Activated CD4-positive, alpha-beta T cell treated with anti-CD3 and anti-CD28 coated beads for 1 hour (primary cell): ENCODE measurements around the gene MACROD1.

Source experiments
- DNase-seq: peaks from one replicate; pipeline ENCODE4 v3.0.0-alpha.2; 2020

Gene MACROD1

DNA sequence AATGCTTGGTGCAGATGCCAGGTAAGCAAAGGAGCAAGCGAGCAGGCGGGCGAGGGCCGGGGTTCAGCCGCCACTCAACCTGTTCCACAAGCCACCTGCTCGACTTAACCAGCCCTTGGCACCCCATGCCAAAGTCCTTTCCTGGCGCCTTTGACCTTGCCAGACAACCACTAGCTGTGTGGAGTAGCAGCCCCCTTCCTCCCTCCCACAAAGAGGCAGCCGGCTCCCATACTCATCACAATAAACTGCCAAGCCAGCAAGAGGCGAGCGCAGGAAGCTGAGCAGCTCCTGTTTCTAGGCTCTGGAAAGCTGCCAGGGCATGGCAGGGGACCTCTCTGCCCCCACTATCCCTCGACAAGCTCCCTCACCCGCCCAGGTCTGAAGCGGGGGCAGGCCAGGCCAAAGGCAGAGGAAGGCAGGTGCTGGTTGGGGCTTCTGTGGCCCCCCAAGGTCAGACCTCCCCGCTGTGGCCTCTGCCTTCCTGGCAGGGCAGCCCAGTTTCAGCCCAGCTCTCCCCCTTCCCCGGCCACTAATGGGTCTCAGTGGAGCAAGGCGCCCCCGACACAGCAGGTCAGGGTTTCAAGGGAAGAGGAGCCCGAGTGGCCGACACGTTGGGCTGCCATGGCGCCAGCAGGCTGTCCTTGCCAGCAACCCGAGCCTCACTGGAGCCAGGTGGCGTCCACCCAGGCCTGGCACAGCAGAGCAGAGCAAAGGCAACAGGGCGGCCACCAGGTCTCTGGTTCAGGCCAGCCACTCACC lies 15.3 kb downstream of the MACROD1 start:
- DNase-seq = no peak

DNA sequence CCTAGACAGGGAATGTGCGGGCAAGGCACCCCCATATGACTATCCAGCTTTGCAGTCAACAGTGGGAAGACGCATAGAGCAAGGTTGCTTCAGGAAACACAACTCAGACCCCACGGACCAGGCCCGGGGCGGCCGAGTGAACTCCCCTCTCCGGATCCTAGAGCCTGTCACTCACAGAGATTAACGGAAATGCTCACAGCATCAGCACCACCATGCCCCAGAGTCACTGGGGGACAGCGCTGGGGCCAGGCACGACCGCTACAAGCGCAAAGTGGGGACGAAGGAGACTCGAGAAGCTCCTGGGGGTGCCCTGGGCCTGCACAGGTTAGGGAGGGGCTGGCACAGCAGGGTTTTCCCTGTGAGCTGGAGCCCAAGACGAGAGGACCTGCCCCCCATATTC lies 15.9 kb downstream of the MACROD1 start:
- no peak for DNase-seq

DNA sequence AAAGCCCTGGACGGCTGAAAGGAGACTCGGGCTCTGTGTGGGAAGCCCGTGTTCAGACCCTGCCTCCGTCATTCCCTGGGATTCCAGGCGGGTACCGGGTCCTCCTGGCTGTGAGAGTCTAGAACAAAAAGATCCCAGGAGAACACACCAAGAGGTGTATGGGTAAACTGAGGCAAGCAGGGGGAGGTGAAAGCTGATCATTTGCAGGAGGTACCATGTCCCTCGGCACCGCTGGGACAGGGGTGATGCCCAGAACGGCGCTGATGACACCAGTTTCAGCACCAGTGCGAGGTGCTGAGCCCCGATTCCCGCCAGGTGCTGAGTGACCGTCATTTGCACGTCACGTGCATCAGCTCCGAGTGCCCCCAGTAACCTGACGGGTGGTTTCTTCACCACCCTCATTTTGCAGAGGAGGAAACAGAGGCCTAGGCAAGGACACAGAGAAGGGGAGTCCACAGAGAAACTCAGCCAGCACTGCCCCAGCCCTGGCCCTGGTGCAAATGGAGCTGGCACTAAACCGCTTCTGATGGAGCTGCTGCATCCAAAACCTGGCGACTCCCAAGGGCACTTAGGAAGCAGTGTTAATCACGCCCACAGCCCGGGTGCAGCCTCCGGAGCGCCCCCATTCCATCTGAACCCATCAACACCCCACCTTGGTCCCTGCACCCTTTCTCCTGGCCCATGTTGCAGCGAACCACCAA lies 16.8 kb downstream of the MACROD1 start:
- DNase-seq = no peak

DNA sequence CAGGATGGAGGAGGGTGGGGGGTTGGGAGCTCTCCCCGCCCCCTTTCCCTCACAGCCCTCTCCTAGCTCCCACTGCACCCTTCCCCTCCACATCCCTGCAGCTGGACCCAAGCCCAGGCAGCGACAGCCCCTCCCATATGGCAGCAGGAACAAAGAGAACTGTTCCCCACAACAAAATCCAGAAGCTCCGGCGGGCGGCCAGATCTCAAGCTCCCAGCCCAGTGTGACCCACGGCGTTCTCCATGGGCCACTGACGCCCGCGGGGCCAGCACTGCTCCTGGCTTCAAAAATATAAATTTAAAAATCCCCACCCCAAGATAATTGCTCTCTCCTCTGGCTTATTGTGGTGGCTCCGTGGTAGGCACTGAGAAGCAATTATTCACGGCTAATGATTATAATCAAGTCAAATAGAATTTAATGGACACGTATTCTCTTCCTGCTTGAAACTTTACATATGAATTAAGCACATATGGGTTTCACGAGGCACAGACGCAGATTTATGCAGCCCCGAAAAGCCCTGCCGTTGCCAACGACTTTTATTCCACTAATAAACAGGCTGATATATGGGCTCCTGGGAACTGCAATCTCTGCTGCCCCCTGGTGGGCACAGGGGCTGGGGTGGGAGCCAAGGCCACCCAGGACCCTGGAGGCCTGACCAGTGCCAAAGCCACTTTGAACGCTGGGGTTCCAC lies 17.5 kb downstream of the MACROD1 start:
- DNase-seq = peak; percentile 53

DNA sequence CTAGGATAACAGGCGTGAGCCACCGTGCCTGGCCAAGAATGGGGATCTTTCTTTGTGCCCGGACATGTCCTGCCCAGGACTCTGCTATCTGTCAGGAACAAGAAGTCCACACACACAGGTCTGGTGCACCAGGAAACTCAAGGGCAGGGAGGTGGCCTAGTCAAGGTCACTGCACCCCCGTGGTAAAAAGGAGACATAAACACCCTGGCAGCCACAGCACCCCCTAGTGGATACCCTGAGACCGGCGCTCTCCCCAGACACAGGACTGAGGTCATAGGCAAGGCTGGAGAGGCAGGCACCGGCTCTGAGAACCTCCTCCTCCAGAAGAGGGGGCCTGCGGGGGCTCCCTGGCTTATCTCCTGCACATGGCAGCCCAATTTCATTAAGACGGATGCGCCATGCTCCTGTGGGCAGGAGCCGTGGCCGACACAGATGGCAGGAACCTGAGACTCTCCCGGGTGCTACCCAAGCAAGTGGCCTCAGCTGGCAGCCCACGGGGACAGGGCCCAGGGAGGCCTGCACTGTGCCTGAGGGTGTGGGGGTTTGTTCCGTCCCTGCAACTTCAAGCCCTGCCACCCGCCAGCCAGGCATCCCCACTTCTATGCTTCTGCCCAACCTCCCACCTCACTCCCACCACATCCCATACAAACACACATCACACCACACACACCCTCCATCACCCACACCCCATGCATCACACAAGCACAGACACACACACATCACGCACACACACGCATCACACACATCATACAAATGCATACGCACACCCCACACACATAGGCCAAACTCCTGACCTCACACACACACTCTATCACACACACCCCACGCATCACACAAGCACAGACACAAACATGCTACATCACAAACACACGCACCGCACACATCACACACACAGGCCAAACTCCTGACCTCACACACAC lies 19.6 kb downstream of the MACROD1 start:
- peak; percentile 42 for DNase-seq

DNA sequence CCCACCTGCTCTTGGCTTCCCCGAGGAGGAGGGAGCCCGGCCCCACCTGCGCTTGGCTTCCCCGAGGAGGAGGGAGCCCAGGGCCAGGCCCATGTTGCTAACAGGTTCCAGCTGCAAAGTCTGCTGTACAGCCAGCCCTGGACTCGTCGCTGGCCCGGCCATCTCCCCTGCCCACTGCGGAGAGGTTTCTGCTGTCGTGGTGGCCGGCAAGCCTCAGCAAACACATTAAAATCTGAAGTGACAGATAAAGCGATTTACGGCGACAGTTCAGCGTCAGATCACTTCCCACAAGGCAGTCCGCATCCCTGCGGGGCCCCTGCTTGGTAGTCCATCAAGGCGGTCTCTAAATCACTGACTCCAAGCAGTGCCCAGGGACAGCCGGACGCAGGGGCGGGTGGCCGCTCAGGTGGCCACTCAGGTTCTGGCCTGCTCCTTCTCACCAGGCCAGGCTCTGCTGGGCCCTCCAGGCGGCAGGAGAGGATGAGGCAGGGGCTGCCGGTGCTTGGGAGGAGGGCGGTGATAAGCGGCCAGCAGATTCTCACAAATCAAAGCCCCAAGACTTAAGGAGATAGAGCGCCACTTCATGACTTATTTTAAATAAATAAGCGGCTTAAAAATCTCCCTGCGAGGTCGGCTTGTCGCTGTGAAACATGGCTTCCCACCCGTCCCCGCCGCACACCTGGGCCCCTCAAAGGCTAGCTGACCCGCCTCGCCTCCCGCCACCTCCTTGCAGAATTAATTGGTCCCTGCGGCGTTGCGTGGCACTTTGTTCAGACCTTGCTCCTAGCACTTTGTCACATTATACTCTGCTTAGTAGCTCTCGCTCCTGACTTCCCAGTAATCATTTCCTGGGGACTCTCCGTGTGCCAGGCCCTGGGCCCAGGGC lies 21.1 kb downstream of the MACROD1 start:
- DNase-seq = no peak

DNA sequence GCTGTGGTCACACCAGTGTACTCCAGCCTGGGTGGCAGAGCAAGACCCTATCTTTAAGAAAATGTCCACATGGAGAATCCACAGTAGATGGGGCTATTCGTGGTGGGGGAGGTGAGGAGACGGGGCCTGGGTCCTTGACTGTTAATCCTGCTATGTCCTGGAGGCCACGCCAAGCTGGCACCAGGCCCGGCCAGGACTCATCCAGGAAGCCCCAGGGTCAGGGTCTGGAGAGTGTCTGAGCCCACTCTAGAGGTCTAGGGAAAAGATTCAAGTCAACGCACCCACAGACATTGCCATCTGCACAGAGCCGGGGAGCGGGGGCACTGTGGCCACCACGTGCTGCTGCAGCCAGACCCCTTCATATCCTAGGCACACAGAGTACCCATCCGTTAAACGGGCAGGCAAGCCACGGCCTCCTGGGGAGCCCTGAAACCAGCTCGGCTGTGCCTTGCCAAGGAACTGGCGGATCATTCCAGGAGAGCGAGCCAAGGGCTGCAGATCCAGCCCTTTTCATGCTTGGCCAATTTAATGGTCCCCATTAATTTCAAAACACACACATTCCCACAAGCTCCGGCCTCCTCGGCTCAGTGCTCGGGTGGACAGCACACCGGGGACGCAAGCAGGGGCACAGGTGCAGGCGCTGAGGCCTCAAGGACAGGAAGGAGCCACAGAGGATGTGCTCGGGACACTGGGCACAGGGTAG lies 24.7 kb downstream of the MACROD1 start:
- no peak for DNase-seq

DNA sequence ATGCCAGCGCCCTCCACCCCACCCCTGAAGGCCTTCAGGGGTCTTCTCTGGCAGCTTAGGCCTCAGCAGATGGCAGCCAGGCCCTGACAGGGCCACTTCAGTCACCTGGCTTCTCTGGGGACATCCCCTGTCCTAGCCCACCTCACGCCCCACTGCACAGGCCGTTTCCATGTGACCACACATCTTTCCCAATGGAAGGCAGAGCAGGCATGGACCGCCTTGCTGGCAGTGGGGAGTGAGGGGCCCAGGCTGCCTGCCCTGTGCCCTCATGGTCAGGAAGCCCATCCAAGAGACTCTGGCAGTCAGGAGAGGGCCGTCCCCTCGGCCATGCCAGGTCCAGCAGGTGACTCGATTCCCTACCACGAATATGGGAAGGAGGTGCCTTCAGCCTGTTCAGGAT lies 25.8 kb downstream of the MACROD1 start:
- DNase-seq = no peak

DNA sequence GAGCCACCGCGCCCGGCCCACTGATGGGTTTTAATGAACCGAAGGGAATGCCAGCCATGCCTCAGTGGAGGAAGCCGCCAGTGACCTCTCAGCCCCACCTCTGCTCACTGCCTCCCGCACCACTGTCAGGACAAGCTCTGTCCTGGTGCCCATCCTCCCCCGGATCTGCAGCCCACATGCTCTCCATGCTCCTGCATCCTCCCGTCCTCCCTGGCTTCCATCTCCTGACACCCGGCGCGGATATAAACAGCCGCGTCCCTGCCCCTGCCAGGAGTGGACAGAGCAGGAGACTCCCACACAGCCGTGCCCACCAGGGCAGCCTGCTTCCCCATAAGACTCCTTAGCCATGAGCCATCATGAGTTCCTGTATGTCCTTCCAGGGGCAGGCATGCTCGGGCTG lies 26.9 kb downstream of the MACROD1 start:
- DNase-seq = no peak

DNA sequence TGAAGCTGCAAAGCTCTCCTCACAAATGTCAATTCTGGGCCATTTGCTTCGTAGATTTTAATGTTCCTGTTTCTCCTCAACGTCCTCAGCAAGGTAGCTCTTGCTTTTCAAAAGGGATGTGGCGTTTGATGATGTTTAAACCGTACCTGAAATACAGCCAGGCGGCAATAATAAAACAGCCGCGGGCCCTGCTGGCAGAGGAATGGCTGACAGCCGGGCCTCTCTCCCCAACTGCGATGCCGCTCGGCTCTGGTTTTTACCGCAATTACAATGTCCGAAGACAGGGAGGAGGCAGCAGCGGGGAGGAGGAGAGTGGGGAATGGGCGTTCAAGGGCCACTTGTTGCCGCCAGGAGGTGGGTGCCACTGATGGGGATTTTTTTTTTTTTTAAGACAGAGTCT lies 27.5 kb downstream of the MACROD1 start:
- DNase-seq = no peak

DNA sequence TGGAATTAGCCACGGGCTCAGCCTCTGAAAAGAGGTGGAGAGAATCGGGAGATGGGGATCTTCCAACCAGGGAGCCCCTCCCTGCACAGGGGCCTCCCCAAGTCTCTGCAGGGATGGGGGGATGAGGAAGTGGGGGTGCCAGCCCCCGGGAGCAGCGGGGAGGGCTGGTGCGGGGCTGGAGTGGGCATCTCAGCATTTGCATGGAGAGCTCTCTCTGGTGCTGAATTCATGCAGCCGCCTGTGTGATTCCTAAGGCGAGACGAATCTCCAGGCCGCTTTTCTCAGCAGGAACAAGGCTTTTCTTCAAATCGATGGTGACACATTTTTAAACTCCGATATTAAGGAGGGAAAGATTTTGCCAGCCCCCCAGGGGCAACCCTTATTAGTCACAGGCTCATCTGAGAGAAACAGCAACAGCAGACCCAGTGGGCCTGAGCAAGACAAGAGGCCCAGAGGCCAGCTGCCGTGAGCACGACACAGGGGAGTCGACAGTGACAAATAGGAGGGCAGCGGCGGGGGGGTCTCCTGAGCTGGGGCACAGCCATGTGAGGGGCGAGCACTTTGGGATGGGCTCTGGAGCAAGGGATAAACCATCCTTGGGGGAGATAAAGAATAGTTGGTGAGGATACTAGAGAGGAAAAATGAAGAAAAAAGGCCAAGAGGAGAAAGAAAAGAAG lies 29.0 kb downstream of the MACROD1 start:
- DNase-seq = no peak

DNA sequence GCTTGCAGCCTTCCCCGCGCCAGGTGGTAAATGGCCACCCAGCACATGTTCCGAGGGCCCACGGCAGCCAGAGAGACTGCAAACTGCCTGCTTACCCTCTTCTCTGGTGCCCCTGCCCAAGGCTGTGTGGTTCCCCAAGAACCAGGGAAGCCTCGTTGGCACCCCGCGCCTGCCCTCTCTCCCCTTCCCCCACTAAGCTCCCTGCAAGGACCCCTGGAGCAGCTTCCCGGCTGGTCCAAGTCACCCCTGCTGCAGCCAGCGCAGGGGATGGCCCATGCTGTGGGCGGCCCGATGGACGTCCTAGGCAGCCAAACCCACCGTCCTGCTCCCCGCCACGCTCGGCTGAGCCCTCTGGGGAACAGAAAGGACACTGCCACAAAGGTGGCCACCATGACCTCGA lies 30.2 kb downstream of the MACROD1 start:
- DNase-seq = no peak

DNA sequence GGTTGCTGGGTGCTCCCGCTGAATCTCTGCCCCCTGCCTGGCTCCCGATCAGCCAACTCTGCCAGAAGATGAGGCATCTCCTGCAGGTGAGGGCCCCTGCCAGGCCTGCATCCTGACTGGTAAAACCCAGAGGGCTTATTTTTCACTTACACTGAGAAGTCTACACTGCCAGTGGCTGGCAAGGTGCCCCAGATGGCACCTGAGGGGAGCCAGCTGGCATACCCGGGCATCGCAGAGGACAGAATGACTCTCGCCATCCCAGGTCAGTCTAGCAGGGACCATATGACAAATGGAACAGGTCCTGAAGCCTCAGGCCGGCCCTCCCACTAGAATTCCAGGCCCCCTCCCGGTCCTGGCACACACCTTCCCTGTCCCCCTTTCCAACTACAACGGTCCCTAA lies 30.9 kb downstream of the MACROD1 start:
- no peak for DNase-seq

DNA sequence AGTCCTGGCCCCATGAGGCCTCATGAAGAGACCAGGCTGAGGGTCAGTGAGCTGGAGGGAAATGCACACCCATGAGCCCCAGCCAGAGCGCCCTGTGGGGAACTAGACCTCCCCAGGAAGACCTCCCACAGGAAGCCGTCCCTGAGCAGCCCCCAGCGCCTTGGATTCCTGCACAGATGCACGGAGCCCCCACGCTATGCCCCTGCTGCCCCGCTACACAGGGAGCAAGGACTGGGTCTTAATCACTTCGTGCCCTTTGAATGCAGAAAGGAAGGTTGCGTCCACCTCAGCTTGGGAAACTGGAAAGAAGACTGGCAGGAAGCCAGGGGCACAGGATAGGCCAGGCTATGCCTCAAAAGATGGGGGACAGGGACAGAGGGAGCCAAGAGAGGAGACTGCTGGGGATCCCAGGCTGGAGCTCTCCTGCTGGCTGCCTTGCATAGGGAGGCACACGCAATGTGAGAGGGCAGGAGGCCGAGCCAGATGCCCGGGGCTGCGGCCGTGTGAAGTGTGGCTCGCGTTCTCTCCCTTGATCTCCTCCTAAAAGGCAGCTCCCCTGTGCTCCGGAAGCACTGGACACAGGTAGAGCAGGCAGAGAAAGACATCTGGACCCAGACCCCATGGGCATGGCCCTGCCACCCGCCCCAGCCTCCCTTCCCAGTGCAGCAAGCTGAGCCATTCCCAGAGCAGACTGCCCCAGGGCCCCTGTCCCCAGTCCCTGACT lies 32.8 kb downstream of the MACROD1 start:
- no peak for DNase-seq

DNA sequence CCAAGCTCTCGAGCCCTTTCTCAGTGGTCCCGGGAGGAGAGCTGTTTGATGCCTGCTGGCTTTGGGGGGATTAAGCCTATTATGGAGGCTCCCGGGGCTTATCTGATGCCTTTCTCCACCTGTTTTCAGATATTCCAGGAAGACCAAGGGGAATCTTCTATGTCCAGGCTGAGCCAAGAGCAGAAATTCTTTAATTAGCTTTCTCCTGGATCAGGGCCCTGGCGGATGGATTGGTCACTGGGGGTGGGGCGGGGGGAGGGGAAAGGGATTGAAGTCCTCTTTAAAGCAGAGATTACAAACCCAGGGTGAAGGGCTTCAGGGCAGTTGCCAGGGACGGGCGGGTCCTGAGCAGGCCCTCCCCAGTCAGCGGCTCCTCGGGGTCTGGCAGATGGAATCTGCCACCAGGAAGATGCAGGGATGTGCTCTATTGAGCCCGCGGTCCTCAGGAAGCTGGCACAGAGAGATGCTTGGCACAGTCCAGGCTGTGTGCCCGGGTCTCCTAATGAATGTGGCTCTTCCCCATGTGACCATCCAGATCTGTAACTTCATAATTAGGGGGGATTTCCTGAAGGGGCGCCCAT lies 33.6 kb downstream of the MACROD1 start:
- no peak for DNase-seq

DNA sequence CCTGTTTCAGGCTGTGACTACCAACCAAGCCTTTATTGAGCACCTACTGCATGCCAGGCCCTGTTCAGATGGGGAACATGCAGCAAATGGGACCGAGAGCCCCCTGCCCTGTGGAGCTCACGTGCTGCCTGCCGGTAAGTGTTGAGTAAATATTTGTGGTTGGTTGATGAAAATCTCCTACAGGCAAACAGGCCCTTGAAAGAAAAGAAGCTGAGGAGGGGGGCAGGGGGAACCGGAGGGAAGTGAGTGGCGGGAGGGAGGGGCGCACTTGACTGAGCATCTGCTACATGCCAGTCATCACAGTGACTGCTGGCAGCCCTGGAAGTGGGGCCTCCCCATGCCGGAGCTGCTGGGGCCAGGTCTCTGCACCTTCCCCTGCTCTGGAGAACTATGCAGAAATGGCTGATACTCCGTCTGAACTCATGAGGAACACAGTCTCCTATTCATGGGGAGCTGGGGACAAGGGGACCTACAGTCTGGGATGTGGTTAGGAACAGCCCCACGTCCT lies 34.2 kb downstream of the MACROD1 start:
- DNase-seq = no peak

DNA sequence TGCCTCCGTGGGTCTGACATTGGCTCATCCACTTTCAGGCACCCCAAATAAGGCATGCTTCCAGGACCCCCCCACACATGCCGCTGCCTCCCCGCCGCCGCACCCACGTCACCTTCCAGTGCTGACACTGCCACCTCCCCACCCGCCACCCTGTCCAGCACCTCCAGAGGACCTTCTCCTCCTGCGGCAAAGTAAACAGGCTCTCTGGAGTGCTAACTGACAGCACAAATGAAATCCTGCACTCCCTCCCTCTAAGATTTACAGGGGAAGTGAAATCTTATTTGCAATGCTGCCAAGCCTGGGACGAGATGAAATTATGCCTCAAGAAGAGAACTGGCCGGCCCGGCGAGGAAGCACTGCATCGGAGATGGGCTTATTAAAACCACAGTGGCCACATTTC lies 35.3 kb downstream of the MACROD1 start:
- no peak for DNase-seq

DNA sequence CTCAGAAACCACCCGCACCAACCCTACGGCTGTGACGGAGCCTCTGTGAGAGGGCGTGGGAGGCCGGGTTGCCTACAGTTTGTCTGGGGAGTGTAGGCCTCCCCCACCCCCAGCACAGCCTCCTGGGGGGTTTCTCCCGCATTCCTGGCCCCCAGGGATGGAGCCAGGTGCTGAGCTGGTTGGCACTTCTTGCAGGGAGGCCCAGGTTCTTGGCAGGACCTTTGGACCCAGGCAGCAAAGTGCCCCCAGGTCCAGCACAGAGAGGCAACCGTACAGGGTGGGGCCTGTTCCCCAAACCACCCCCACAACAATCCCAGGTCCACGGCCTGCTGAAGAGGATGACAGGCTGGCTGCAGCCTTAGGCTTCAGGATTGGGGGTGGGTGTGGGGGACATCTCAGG lies 36.5 kb downstream of the MACROD1 start:
- DNase-seq = no peak

DNA sequence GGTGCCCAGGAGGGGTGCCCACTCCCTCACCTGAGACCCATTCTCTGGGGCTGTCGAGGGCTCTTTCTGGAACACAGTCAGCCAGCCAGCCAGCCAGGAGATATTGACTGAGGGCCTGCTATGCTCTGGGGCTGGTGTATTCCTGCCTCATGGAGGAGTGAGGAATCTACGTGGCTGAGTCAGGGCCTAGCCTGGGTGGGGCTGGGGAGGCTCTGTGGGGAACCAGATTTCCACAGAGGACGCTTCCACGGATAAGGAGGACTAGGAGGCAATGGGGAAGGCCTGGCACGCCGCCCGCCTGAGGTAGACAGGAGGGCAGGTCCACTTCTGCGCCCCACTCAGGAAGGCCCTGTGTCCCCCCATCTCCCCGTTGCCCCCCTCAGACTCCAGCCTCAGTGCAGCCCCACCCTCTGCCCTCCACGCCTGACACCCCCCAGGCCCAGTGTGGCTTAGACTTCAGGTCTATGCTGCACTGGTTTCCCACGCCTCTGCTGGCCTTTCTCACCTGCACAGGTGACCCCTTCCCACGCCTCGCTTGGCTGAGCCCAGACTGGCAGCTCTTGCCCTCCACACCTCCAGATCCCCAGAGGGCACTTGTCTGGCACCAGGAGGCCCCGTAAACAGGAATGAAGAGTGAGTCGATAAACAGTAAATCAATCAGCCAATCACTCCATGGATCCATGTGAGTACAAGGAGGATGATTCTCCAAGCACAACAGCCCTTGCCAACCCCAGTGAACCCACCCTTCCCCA lies 37.5 kb downstream of the MACROD1 start:
- no peak for DNase-seq
